ENCODE data around the gene HOXC10.

HOXC10 gene

DNA sequence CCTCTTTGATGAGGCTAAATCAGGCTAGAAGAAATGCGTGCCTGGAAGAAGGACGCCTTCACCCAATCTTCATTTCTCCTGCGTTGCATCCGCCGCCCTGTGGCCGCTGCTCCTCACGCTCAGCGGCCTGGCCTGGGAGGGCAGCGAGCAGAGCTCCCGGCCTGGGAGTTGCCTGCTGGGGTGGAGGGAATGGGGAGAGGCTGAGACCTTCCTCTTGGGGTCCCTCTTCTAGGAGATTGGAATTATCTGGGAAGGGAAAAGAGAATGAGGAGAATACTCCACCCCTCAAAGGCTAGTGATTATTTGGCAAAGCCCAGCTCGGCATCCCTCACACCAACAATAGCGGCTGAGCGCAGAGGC is 32.6 kb upstream of the HOXC10 start:
- Histone ChIP-seq H3K4me1 (ENCODE audit: control insufficient read depth, insufficient read depth, low read length) (peaks cover 13% of the 10 kb centered on the region), H3K27ac (ENCODE audit: low read length) (no peak overlapping the region), H3K36me3 (ENCODE audit: control insufficient read depth in 2 of 2, insufficient read depth in 2 of 2, low read length in 2 of 2) (no peaks in the 10 kb centered on the region), H3K9me3 (ENCODE audit: control insufficient read depth in 2 of 2, low read length in 2 of 2) (no peaks in the 10 kb centered on the region), H3K4me3 (ENCODE audit: low read length in 2 of 2) (no peak overlapping the region), H3K9ac (ENCODE audit: low read length in 2 of 2) (no peak overlapping the region), H3K27me3 (ENCODE audit: control insufficient read depth in 1 of 2, insufficient read depth in 2 of 2, low read length in 2 of 2) (peaks cover 92 to 99% of the 10 kb centered on the region in 2 donors)

GRCh38 chr12:53952871-53953734 is 31.8 kb upstream of the HOXC10 start:
- Histone ChIP-seq H3K4me3 (ENCODE audit: low read length in 2 of 2) (no peak overlapping the region), H3K36me3 (ENCODE audit: control insufficient read depth in 2 of 2, insufficient read depth in 2 of 2, low read length in 2 of 2) (no peaks in the 10 kb centered on the region), H3K9ac (ENCODE audit: low read length in 2 of 2) (no peak overlapping the region), H3K4me1 (ENCODE audit: control insufficient read depth, insufficient read depth, low read length) (peaks cover 13% of the 10 kb centered on the region), H3K9me3 (ENCODE audit: control insufficient read depth in 2 of 2, low read length in 2 of 2) (no peaks in the 10 kb centered on the region), H3K27ac (ENCODE audit: low read length) (no peak overlapping the region), H3K27me3 (ENCODE audit: control insufficient read depth in 1 of 2, insufficient read depth in 2 of 2, low read length in 2 of 2) (peaks cover 94 to 100% of the 10 kb centered on the region in 2 donors)

- no peak overlapping the region for H3K4me3 ChIP-seq (ENCODE audit: low read length in 2 of 2)
- no peaks in the 10 kb centered on the region for H3K9me3 ChIP-seq (ENCODE audit: control insufficient read depth in 2 of 2, low read length in 2 of 2)
- peaks cover 13% of the 10 kb centered on the region for H3K4me1 ChIP-seq (ENCODE audit: control insufficient read depth, insufficient read depth, low read length)
- H3K27ac ChIP-seq (ENCODE audit: low read length) = no peak overlapping the region
- peaks cover 94 to 98% of the 10 kb centered on the region in 2 donors for H3K27me3 ChIP-seq (ENCODE audit: control insufficient read depth in 1 of 2, insufficient read depth in 2 of 2, low read length in 2 of 2)
- no peak overlapping the region for H3K9ac ChIP-seq (ENCODE audit: low read length in 2 of 2)
- H3K36me3 ChIP-seq (ENCODE audit: control insufficient read depth in 2 of 2, insufficient read depth in 2 of 2, low read length in 2 of 2) = no peaks in the 10 kb centered on the region
Measured at GRCh38 chr12:53953831-53954693, 30.9 kb upstream of the HOXC10 start.

DNA sequence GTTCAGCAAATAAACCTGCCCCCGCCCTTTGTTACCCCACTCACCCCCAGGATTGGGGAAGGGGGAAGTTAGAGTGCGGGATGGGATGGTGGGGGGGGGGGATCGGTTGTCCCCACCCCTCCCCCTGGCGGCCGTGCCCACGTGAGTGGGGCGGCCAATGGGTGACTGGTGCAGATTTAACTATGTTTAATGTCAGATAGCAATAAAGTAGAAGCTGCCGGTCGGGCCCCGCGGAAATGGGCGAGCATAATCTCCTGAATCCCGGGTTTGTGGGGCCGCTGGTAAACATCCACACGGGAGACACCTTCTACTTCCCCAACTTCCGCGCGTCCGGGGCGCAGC is 30.3 kb upstream of the HOXC10 start, which contains the start of gene HOXC12:
Gene HOXC12, plus strand, starts transcription at position 210 of the 342 bp plus-strand sequence. Its CDS starts 27 bp downstream, at position 237.
- Histone ChIP-seq H3K36me3 (ENCODE audit: control insufficient read depth in 2 of 2, insufficient read depth in 2 of 2, low read length in 2 of 2) (no peaks in the 10 kb centered on the region), H3K9me3 (ENCODE audit: control insufficient read depth in 2 of 2, low read length in 2 of 2) (no peaks in the 10 kb centered on the region), H3K27ac (ENCODE audit: low read length) (no peak within 1 kb of the TSS), H3K4me1 (ENCODE audit: control insufficient read depth, insufficient read depth, low read length) (peaks cover 13% of the 10 kb centered on the region), H3K27me3 (ENCODE audit: control insufficient read depth in 1 of 2, insufficient read depth in 2 of 2, low read length in 2 of 2) (peaks cover 94 to 98% of the 10 kb centered on the region in 2 donors), H3K9ac (ENCODE audit: low read length in 2 of 2) (no peak within 1 kb of the TSS), H3K4me3 (ENCODE audit: low read length in 2 of 2) (no peak within 1 kb of the TSS)

- H3K4me3 ChIP-seq (ENCODE audit: low read length in 2 of 2) = no peak overlapping the region
Measured at GRCh38 chr12:53955036-53955775, 29.7 kb upstream of the HOXC10 start.

GRCh38 chr12:53955776-53956250 is 29.1 kb upstream of the HOXC10 start:
- no peak overlapping the region for H3K27ac ChIP-seq (ENCODE audit: low read length)
- no peak overlapping the region for H3K9ac ChIP-seq (ENCODE audit: low read length in 2 of 2)
- H3K4me3 ChIP-seq (ENCODE audit: low read length in 2 of 2) = no peak overlapping the region
- H3K9me3 ChIP-seq (ENCODE audit: control insufficient read depth in 2 of 2, low read length in 2 of 2) = no peaks in the 10 kb centered on the region
- peaks cover 93 to 98% of the 10 kb centered on the region in 2 donors for H3K27me3 ChIP-seq (ENCODE audit: control insufficient read depth in 1 of 2, insufficient read depth in 2 of 2, low read length in 2 of 2)
- no peaks in the 10 kb centered on the region for H3K36me3 ChIP-seq (ENCODE audit: control insufficient read depth in 2 of 2, insufficient read depth in 2 of 2, low read length in 2 of 2)
- H3K4me1 ChIP-seq (ENCODE audit: control insufficient read depth, insufficient read depth, low read length) = peaks cover 13% of the 10 kb centered on the region

More at GRCh38 chr12:53955036-53955775, 29.7 kb upstream of the HOXC10 start:
- Histone ChIP-seq H3K27me3 (ENCODE audit: control insufficient read depth in 1 of 2, insufficient read depth in 2 of 2, low read length in 2 of 2) (peaks cover 94 to 98% of the 10 kb centered on the region in 2 donors), H3K4me1 (ENCODE audit: control insufficient read depth, insufficient read depth, low read length) (peaks cover 13% of the 10 kb centered on the region), H3K9me3 (ENCODE audit: control insufficient read depth in 2 of 2, low read length in 2 of 2) (no peaks in the 10 kb centered on the region), H3K9ac (ENCODE audit: low read length in 2 of 2) (no peak overlapping the region), H3K27ac (ENCODE audit: low read length) (no peak overlapping the region), H3K36me3 (ENCODE audit: control insufficient read depth in 2 of 2, insufficient read depth in 2 of 2, low read length in 2 of 2) (no peaks in the 10 kb centered on the region)

DNA sequence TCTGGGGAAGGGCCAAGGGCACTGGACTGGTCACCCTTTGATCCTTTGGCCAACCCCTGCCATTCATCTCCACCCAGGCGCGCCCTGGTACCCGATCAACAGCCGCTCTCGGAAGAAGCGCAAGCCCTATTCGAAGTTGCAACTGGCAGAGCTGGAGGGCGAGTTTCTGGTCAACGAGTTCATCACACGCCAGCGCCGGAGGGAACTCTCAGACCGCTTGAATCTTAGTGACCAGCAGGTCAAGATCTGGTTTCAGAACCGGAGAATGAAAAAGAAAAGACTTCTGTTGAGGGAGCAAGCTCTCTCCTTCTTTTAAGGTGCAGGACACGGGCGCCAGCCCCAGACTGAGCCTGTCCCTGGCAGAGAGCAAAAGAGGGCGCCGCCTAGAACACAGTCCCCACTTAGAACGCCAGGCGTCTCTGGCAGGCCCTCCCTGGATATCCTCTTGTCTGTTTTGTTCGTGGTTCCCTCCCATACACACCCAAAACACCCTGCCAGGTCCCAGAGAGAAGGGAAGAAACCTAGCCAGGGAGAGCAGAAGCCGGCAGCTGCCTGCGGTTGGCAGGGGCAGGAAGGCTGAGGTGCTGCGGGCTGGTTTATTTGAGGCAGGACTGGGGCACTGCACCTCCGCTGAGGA is 28.6 kb upstream of the HOXC10 start:
- peaks cover 93 to 98% of the 10 kb centered on the region in 2 donors for H3K27me3 ChIP-seq (ENCODE audit: control insufficient read depth in 1 of 2, insufficient read depth in 2 of 2, low read length in 2 of 2)
- no peak overlapping the region for H3K4me3 ChIP-seq (ENCODE audit: low read length in 2 of 2)
- no peak overlapping the region for H3K27ac ChIP-seq (ENCODE audit: low read length)
- no peak overlapping the region for H3K9ac ChIP-seq (ENCODE audit: low read length in 2 of 2)
- H3K4me1 ChIP-seq (ENCODE audit: control insufficient read depth, insufficient read depth, low read length) = peaks cover 14% of the 10 kb centered on the region
- no peaks in the 10 kb centered on the region for H3K9me3 ChIP-seq (ENCODE audit: control insufficient read depth in 2 of 2, low read length in 2 of 2)
- H3K36me3 ChIP-seq (ENCODE audit: control insufficient read depth in 2 of 2, insufficient read depth in 2 of 2, low read length in 2 of 2) = no peaks in the 10 kb centered on the region

- H3K27me3 ChIP-seq (ENCODE audit: control insufficient read depth in 1 of 2, insufficient read depth in 2 of 2, low read length in 2 of 2) = peaks cover 93 to 98% of the 10 kb centered on the region in 2 donors
- H3K9me3 ChIP-seq (ENCODE audit: control insufficient read depth in 2 of 2, low read length in 2 of 2) = no peaks in the 10 kb centered on the region
- H3K4me1 ChIP-seq (ENCODE audit: control insufficient read depth, insufficient read depth, low read length) = peaks cover 8% of the 10 kb centered on the region
Measured at GRCh38 chr12:53956914-53957536, 27.9 kb upstream of the HOXC10 start.

DNA sequence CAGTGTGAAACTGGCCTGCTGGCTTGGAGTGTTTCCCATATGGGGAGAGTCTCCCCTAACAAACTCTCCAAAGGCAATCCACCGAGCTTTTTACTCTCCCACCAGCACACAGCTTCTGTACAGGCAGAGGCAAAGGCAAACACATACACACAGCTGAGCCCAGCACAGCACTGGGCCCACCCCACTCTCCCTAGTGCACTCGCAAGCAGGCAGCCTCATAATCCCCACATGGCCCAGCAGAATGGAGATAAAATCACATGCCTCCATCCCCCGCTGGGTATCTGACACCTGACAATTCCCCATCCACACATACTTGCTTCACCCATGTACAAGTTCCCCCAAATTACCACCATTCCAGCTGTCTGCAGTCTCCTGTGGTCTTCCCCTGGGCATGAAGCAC is 26.8 kb upstream of the HOXC10 start:
- Histone ChIP-seq H3K9me3 (ENCODE audit: control insufficient read depth in 2 of 2, low read length in 2 of 2) (no peaks in the 10 kb centered on the region), H3K36me3 (ENCODE audit: control insufficient read depth in 2 of 2, insufficient read depth in 2 of 2, low read length in 2 of 2) (no peaks in the 10 kb centered on the region), H3K27me3 (ENCODE audit: control insufficient read depth in 1 of 2, insufficient read depth in 2 of 2, low read length in 2 of 2) (peaks cover 91 to 98% of the 10 kb centered on the region in 2 donors), H3K27ac (ENCODE audit: low read length) (no peak overlapping the region), H3K9ac (ENCODE audit: low read length in 2 of 2) (no peak overlapping the region), H3K4me1 (ENCODE audit: control insufficient read depth, insufficient read depth, low read length) (peaks cover 8% of the 10 kb centered on the region), H3K4me3 (ENCODE audit: low read length in 2 of 2) (no peak overlapping the region)

More at GRCh38 chr12:53956914-53957536, 27.9 kb upstream of the HOXC10 start:
- no peak overlapping the region for H3K9ac ChIP-seq (ENCODE audit: low read length in 2 of 2)
- no peak overlapping the region for H3K27ac ChIP-seq (ENCODE audit: low read length)
- no peak overlapping the region for H3K4me3 ChIP-seq (ENCODE audit: low read length in 2 of 2)
- H3K36me3 ChIP-seq (ENCODE audit: control insufficient read depth in 2 of 2, insufficient read depth in 2 of 2, low read length in 2 of 2) = no peaks in the 10 kb centered on the region

Measured in stomach smooth muscle (tissue), 2 donors.